Endothelial cell of umbilical vein (primary cell): ENCODE data around the gene NFATC4. TPM values are rescaled to one million over a fixed set of nuclear protein-coding genes. Genes with fewer than 3 reads are reported as not detected.

Experiments
- BruUV-seq: library from RNA; stranded (reverse); fragments of 400-500 nt; replicated peaks from 2 replicates; lab custom pipeline; 2021; lab: Mats Ljungman, UMichigan
- CTCF ChIA-PET: fragments of 300-600, 350-600 bp; sonication (Branson Sonifier 250); formaldehyde crosslinking; loops from one replicate; lab custom pipeline; 2021; ENCODE audit warnings: antibody characterized with exemption, inconsistent platforms; lab: Charles Lee
- POLR2A ChIA-PET: fragments of 300-600, 350-600 bp; sonication (Branson Sonifier 250); formaldehyde crosslinking; loops from one replicate; lab custom pipeline; 2021; ENCODE audit warnings: antibody characterized with exemption, inconsistent platforms; lab: Charles Lee
- DNase-seq: peaks from one replicate; pipeline ENCODE4 v3.0.0-alpha.2; 2011; ENCODE audit warnings: low read depth, low spot score
- FAIRE-seq: peaks from 2 replicates; lab custom pipeline; 2011; peaks lifted over from hg19 to GRCh38; lab: Jason Lieb, UNC
- H2AFZ ChIP-seq: 2 replicates; pipeline ENCODE4 v1.6.0; 2012; ENCODE audit warnings: low read depth, low read length, control low read depth, inconsistent platforms
- H3K27ac ChIP-seq: 2 replicates; pipeline ENCODE4 v1.5.1; 2011; ENCODE audit warnings: low read depth, mild to moderate bottlenecking, control low read depth, low read length, moderate library complexity; ENCODE audit not compliant: insufficient read depth
- H3K27me3 ChIP-seq, 2 experiments: 2 replicates each; pipeline versions ENCODE4 v1.6.0 to v1.6.1; 2011; ENCODE audit warnings: low read length in 2 of 2, mixed read lengths in 1 of 2; ENCODE audit not compliant: control insufficient read depth in 2 of 2, insufficient read depth in 2 of 2
- H3K36me3 ChIP-seq, 2 experiments: 2 replicates in 1 of 2; 3 replicates in 1 of 2; pipeline ENCODE4 v1.5.1; 2011; ENCODE audit warnings: low read length in 2 of 2, mild to moderate bottlenecking in 1 of 2, moderate library complexity in 1 of 2; ENCODE audit not compliant: control insufficient read depth in 2 of 2, insufficient read depth in 2 of 2; ENCODE audit errors: extremely low read depth in 1 of 2
- H3K4me1 ChIP-seq: 3 replicates; pipeline ENCODE4 v1.5.1; 2011; ENCODE audit warnings: mild to moderate bottlenecking, low read length; ENCODE audit not compliant: control insufficient read depth, insufficient read depth; ENCODE audit errors: extremely low read depth
- H3K4me2 ChIP-seq: 2 replicates; pipeline ENCODE4 v1.6.1; 2011; ENCODE audit warnings: low read length, control low read depth, mixed read lengths; ENCODE audit not compliant: insufficient read depth
- H3K4me3 ChIP-seq, 3 experiments: fragments of 200-600 bp in 1 of 3; sonication (generic), shearing (Covaris generic) in 1 of 3; replicated peaks in 1 of 3; 2 replicates each; pipeline ENCODE4 v1.5.1; 2011 to 2016; ENCODE audit warnings: control low read depth in 3 of 3, low read length in 3 of 3, mild to moderate bottlenecking in 2 of 3, inconsistent platforms in 1 of 3, low read depth in 1 of 3, moderate library complexity in 1 of 3; ENCODE audit not compliant: insufficient read depth in 1 of 3
- H3K79me2 ChIP-seq: 2 replicates; pipeline ENCODE4 v1.6.0; 2012; ENCODE audit warnings: low read length, inconsistent platforms; ENCODE audit not compliant: control insufficient read depth, insufficient read depth
- H3K9ac ChIP-seq: replicated peaks from 2 replicates; pipeline ENCODE3; 2011; ENCODE audit warnings: low read length, control low read depth; ENCODE audit not compliant: insufficient read depth; ENCODE audit errors: extremely low read depth
- H3K9me1 ChIP-seq: replicated peaks from 3 replicates; pipeline ENCODE4 v1.6.0; 2011; ENCODE audit warnings: mild to moderate bottlenecking, low read length; ENCODE audit not compliant: control insufficient read depth, insufficient read depth; ENCODE audit errors: extremely low read depth
- H3K9me3 ChIP-seq: replicated peaks from 2 replicates; pipeline ENCODE4 v1.5.1; 2012; ENCODE audit warnings: low read length, inconsistent platforms; ENCODE audit not compliant: control insufficient read depth, insufficient read depth
- H4K20me1 ChIP-seq: replicated peaks from 2 replicates; pipeline ENCODE3; 2011; ENCODE audit warnings: mild to moderate bottlenecking, low read length; ENCODE audit not compliant: control insufficient read depth, insufficient read depth; ENCODE audit errors: extremely low read depth
- CTCF ChIP-seq, 2 donors: IDR thresholded peaks; 1 replicate in 1 of 2; 2 replicates in 1 of 2; pipeline ENCODE4 v1.5.1; 2011; ENCODE audit warnings: low read length in 2 of 2, mild to moderate bottlenecking in 2 of 2, moderate library complexity in 2 of 2, control low read depth in 1 of 2, inconsistent platforms in 1 of 2, low read depth in 1 of 2; ENCODE audit not compliant: insufficient read depth in 1 of 2; ENCODE audit errors: extremely low read depth in 1 of 2
- EZH2 ChIP-seq: IDR thresholded peaks from 2 replicates; pipeline ENCODE4 v1.6.1; 2012; ENCODE audit warnings: borderline replicate concordance, low read depth, mild to moderate bottlenecking, moderate library complexity, low read length, inconsistent platforms; ENCODE audit not compliant: severe bottlenecking
- FOS ChIP-seq: IDR thresholded peaks from 2 replicates; pipeline ENCODE4 v1.6.1; 2011; ENCODE audit warnings: mild to moderate bottlenecking, low read length, moderate library complexity, borderline replicate concordance; ENCODE audit not compliant: insufficient read depth
- GATA2 ChIP-seq: IDR thresholded peaks from 2 replicates; pipeline ENCODE4 v1.7.0; 2011; ENCODE audit warnings: low read depth, mild to moderate bottlenecking, moderate library complexity, mixed read lengths, low read length; ENCODE audit not compliant: insufficient read length, insufficient read depth
- JUN ChIP-seq: IDR thresholded peaks from 2 replicates; pipeline ENCODE4 v1.6.1; 2011; ENCODE audit warnings: borderline replicate concordance, low read depth; ENCODE audit not compliant: insufficient read length, insufficient read depth
- MAX ChIP-seq: IDR thresholded peaks from 2 replicates; pipeline ENCODE4 v1.6.1; 2011; ENCODE audit not compliant: insufficient read depth, insufficient read length
- MYC ChIP-seq: IDR thresholded peaks from one replicate; pipeline ENCODE4 v1.6.1; 2011; ENCODE audit warnings: mild to moderate bottlenecking, low read depth, low read length
- POLR2A ChIP-seq: IDR thresholded peaks from 2 replicates; pipeline ENCODE4 v1.6.1; 2012; ENCODE audit warnings: low read depth, mild to moderate bottlenecking, control low read depth, low read length
- POLR2AphosphoS5 ChIP-seq: IDR thresholded peaks from 2 replicates; pipeline ENCODE4 v1.6.1; 2012; ENCODE audit warnings: low read depth, mild to moderate bottlenecking, control low read depth, low read length, moderate library complexity; ENCODE audit not compliant: insufficient read depth
- dilution Hi-C: fragments of 300-500 bp; cut with MboI; formaldehyde crosslinking; loops from one replicate; pipeline ENCODE4 v1.15.0; 2019; ENCODE audit warnings: low sequenced_read_pairs; ENCODE audit not compliant: extremely low pct_ligation_motif_present
- intact Hi-C: fragments of 100-400 bp; cut with micrococcal nuclease; formaldehyde crosslinking; loops from one replicate; pipeline ENCODE4 v1.10.0; 2022
- polyA plus RNA-seq, 4 experiments: library from polyadenylated mRNA; depleted of rRNA in 3 of 4; stranded (reverse) in 3 of 4; unstranded in 1 of 4; fragments of >200 nt; gene quantifications; 2 replicates each; pipeline versions ENCODE4 v1.2.1 to v1.2.3, GENCODE V29; 2011 to 2012; ENCODE audit warnings: missing spikeins in 1 of 4
- total RNA-seq: library from RNA; stranded (reverse); gene quantifications from 2 replicates; pipeline ENCODE4 v1.2.3, GENCODE V29; 2021

The NFATC4 gene
- total and polyA plus RNA-seq, 2 donors (not counting 3 experiments of a cell fraction or from before 2014, with no cell fraction given) = 79.5 to 88.1 TPM

- intact Hi-C loops = no loop called here
- no peak overlapping the region for H3K9ac ChIP-seq
- no peak overlapping the region for H3K4me2 ChIP-seq
- dilution Hi-C loops = no loop called here
- no peak for DNase-seq
- no peaks in the 10 kb centered on the region for H3K79me2 ChIP-seq
- TF ChIP-seq JUN = no peak
- TF ChIP-seq MAX = no peak
- TF ChIP-seq MYC = no peak
- TF ChIP-seq CTCF (IDR thresholded peaks at IDR 0.05; ENCODE audit: extremely low read depth in 1 of 2, insufficient read depth in 1 of 2, low read depth in 1 of 2, low read length in 2 of 2) = no peak
- no peak for TF ChIP-seq GATA2
- TF ChIP-seq POLR2AphosphoS5 = no peak
- no peak for TF ChIP-seq EZH2
- no peak for TF ChIP-seq FOS
- TF ChIP-seq POLR2A = no peak
- no peaks in the 10 kb centered on the region for H3K27me3 ChIP-seq
- BruUV-seq = no TSS peak
- CTCF ChIA-PET = interaction anchor here (1.0 to 2.7 kb wide), 6 partner anchors 13 to 62 kb away, joined by 3 to 13 read pairs (median 4); no protein-coding TSS in a partner anchor
- H3K27ac ChIP-seq = no peak overlapping the region
- no peaks in the 10 kb centered on the region for H3K9me3 ChIP-seq
- FAIRE-seq = no peak
- no peaks in the 10 kb centered on the region for H4K20me1 ChIP-seq
- no peaks in the 10 kb centered on the region for H3K36me3 ChIP-seq
- POLR2A ChIA-PET = no interaction called here
- no peaks in the 10 kb centered on the region for H3K9me1 ChIP-seq
- no peak overlapping the region for H2AFZ ChIP-seq
- peaks cover 35% of the 10 kb centered on the region for H3K4me1 ChIP-seq
- H3K4me3 ChIP-seq = no peak overlapping the region
Observed at GRCh38 chr14:24395609-24396582, 27.9 kb downstream of the NFATC4 start.
